Measurements from ENCODE around the gene ENPP3.

DNA sequence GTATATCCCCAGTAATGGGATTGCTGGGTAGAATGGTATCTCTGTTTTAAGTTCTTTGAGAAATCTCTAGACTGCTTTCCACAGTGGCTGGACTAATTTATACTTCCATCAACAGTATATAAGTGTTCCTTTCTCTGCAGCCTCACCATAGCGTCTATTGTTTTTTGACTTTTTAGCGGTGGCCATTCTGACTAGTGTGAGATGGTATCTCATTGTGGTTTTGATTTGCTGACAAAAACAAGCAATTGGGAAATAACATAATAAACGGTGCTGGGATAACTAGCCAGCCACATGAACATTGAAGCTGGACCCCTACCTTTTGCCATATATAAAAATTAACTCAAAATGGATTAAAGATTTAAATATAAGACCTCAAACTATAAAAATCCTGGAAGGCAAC, 49.9 kb downstream of the ENPP3 start:
- TF ChIP-seq EZH2 (IDR thresholded peaks at IDR 0.05; ENCODE audit: insufficient read depth, poor library complexity, severe bottlenecking) (no peak), EZH2phosphoT487 (IDR thresholded peaks at IDR 0.05; ENCODE audit: insufficient read depth, low read depth) (no peak)

Measured in GM23248 (cell line).